Amniotic epithelial cell (primary cell): ENCODE results near the gene BMP8A.
"Not testable (repeated sequence)": the region's sequence is repeated elsewhere in the genome, so short reads cannot be mapped to it uniquely, and the experiment has no call there.

Experiments used
- DNase-seq: peaks from one replicate; pipeline ENCODE4 v3.0.0-alpha.2; 2010; ENCODE audit warnings: low read depth

The BMP8A gene, protein sequence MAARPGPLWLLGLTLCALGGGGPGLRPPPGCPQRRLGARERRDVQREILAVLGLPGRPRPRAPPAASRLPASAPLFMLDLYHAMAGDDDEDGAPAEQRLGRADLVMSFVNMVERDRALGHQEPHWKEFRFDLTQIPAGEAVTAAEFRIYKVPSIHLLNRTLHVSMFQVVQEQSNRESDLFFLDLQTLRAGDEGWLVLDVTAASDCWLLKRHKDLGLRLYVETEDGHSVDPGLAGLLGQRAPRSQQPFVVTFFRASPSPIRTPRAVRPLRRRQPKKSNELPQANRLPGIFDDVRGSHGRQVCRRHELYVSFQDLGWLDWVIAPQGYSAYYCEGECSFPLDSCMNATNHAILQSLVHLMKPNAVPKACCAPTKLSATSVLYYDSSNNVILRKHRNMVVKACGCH

DNA sequence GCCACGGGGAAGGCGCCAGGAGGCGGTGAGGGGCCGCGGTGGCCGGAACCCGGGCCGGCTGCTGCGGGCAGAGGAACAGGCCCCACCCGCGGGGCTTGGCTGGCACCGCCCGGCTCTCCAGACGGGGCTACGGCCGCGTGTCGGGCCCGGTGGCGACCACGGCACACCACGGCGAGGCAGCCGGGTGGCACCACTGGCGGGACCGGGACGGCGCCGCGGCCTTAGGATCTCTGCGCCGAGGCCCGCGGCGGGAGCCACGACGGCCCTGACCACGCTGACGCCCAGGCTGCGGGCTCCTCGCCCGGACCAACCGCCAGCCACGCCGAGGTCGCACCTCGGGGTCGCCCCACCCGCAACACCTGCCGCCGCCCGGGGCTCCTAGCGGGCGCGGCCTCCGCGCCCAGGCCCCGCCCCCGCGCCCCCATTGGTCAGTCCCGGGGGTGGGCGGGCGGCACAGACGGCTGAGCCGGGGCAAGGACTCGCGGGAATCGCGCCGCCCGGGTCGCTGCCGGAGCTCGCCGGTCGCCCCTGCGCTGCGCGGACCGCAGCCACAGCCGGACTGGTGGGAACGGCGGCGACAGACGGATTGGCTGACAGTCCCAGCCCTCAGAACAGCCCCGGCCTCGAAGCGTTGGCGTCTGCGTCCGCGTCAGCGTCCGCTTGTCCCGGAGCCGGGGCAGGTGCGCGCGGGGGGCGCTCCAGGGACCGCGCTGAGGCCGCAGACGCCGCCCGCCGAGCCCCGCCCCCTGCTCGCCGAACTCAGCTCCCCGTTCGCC, at the start of gene BMP8A:
BMP8A (plus strand) TSS at position 491 of the 776 bp plus-strand sequence. CDS start 356 bp downstream, outside the sequence.
- DNase-seq = no peak

DNA sequence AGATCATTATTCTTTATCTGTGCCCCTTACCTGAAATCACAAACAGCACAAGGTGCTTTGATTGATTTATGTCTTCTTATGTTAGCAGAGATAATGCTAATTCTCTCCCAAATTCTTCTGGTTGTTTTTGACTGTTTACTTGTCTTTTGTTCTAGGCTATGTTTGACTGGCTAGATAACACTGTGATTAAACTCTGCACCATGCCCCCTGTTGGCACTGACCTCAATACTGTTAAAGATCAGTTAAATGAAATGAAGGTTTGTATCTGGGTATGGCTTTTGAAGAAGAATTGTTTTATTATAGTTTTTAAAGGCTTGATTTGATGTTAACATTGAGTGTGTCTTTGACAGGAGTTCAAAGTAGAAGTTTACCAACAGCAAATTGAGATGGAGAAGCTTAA, 49.6 kb upstream of the BMP8A start:
- DNase-seq = no peak

DNA sequence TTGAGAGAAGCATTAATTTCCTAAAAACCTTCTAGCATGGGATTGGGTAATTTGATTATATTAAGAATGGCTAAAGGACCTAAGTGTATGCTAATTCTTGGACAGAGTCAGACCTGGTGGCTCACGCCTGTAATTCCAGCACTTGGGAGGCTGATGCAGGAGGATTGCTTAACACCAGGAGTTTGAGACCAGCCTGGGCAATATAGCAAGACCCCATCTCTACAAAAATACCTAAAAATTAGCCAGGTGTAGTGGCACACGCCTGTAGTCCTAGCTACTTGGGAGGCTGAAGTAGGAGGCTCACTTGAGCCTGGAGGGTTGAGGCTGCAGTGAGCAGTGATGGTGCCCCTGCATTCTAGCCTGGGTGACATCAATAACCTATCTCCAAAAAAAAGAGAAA, 45.9 kb upstream of the BMP8A start:
- DNase-seq = no peak

DNA sequence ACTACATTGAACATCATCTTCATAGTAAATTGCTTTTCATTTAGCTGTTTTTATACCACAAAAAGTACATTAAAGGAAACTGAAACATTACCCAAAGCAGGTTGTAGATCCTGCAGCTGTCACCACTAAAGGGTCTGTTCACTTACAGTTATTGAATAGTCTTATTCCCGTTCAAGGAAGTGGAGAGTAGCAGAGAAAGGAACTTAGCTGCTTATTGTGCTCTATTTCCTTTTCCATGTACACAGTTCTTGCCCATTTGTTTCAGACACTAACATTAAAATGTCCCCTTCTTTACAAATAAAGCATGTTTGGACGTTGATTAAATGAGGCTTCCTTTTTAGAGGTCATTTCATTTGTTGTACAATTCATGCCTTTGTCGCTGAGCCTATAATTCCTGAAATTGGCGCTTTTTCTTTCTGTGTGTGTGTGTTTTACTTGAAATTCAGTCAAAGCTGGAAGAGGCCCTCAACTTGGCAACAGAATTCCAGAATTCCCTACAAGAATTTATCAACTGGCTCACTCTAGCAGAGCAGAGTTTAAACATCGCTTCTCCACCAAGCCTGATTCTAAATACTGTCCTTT, 44.4 kb upstream of the BMP8A start:
- no peak for DNase-seq

DNA sequence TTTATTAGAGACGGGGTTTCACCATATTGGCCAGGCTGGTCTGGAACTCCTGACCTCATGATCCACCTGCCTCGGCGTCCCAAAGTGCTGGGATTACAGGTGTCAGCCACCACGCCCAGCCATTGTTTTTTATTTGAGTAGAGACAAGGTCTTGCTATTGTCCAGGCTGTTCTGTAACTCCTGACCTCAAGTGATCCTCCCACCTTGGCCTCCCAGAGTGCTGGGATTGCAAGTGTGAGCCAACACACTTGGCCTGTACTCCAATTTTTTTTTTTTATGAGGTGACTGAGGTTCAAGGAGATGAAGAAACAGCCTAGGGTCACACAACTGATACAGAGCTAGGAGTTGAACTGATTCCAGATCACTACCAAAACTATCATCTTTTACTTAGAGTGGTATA, 41.4 kb upstream of the BMP8A start:
- peak; percentile 67 for DNase-seq

DNA sequence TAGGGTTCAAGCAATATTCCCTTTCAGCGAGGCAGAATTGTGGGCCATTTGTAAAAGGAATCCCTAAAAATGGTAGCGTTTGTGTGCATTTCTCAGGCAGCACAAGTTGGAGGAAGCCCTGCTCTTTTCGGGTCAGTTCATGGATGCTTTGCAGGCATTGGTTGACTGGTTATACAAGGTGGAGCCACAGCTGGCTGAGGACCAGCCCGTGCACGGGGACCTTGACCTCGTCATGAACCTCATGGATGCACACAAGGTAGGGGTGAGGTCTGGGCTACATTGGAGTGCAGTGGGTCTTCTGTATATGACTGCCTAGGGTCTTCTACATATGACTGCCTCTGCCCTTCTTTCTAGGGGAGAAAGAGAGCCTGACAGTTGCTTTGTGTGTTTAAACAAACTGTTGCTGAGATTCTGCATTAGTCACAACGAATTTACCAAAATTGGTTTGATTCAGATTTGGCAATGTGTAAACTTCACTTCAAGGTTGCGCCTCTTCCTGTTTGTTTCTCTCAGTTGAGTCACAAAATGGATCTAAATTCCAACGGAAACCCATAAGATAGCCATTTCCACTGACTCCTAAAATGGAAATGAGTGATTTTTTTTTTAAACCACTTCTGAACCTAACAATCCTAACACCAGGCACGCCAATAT, 40.4 kb upstream of the BMP8A start:
- DNase-seq = peak; percentile 94

DNA sequence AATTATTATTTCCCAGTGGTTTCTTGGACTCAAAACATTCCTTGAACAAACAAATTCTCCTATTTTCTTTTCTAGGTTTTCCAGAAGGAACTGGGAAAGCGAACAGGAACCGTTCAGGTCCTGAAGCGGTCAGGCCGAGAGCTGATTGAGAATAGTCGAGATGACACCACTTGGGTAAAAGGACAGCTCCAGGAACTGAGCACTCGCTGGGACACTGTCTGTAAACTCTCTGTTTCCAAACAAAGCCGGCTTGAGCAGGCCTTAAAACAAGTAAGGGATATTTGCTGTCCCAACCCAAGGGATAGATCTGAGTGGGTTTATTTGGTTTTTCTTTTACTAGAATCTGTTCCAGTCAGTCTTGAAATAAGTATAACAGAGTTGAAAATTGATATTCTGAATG, 39.4 kb upstream of the BMP8A start:
- DNase-seq = no peak

DNA sequence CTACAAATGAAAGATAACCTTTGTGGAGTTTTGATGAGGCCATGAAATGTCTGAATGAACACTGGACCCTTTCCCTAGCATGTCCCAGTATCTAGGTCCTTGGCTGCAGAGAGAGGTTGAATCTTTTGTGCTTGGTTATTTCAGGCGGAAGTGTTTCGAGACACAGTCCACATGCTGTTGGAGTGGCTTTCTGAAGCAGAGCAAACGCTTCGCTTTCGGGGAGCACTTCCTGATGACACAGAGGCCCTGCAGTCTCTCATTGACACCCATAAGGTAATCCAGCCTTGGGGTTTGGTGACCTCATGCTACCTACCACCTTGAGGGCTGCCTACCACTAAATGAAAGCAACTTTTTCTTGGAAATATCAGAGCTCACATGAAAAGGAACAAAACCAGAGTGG, 38.9 kb upstream of the BMP8A start:
- no peak for DNase-seq

DNA sequence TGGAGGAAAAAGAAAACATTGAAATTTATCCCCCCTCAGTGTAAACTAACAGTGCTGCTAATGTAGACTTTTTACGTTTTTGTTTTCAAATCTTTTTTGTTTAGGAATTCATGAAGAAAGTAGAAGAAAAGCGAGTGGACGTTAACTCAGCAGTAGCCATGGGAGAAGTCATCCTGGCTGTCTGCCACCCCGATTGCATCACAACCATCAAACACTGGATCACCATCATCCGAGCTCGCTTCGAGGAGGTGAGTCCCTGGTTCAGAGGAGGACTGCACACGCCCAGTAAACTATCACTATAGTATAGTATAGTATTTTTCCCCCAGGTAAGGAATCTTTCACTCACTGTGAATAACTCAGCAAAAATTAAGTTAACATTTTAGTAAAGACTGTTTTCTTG, 37.8 kb upstream of the BMP8A start:
- DNase-seq = peak; percentile 88

DNA sequence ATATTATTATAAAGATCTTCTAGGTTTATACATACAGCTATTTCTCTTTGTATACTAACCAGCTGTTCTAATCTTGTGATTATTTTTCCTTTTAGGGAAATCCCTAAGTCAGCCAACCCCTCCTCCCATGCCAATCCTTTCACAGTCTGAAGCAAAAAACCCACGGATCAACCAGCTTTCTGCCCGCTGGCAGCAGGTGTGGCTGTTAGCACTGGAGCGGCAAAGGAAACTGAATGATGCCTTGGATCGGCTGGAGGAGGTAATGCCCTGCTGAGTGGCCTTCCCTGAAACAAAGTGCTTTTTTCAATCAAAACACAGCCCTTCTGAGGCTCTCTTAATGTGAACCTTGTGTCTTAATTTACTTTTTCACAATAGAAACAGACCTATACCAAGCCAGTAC, 32.4 kb upstream of the BMP8A start:
- DNase-seq = no peak

DNA sequence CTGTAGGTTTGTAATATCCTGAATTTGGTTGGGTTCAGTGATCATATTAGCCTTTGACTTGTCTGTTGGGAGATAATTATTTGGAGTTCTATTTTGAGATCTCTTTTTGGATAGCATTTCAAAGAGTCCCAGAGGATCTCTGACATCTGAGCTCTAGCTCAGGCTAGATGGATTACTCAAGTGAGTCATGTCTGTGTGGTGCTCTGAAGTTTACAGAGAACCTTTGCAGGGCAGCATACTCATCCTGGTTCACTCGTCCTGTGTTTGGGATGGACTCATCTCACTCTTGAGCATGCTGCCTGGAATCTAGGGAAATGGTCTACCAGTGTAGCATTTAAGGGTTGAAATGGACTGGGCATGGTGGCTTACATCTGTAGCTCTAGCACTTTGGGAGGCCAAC, 29.4 kb upstream of the BMP8A start:
- DNase-seq = peak; percentile 28

DNA sequence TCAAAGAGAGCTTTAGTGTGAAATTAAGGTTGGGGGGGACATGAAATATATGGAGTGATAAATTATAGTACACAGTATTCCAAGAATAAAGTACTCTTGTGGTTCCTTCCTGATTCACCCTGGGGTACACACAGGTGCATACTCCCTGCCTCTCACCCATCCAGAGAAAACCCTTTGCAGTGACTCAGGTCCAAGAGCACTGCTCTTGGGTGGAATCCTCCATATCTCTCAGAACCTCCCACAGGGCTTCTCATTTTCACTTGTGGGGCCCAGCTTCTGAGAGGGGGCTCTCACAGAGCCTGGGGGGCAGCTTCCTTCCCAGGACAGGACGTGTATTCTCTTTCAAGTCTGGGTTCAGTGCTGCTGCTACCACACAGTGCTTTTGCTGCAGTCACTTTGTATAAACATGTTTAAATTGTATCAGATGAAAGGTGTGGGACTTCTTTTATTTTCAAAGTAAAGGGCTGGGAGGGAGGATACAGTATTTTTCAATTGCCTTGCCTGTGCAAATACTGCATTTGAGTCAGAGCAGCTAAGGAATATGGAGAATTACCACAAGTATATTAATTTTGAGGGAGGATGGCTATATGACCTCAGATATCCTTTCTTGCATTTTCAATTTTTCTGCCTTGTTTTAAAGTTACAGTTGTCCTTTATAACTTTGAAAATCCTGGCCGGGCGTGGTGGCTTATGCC, 24.9 kb upstream of the BMP8A start:
- DNase-seq = no peak

DNA sequence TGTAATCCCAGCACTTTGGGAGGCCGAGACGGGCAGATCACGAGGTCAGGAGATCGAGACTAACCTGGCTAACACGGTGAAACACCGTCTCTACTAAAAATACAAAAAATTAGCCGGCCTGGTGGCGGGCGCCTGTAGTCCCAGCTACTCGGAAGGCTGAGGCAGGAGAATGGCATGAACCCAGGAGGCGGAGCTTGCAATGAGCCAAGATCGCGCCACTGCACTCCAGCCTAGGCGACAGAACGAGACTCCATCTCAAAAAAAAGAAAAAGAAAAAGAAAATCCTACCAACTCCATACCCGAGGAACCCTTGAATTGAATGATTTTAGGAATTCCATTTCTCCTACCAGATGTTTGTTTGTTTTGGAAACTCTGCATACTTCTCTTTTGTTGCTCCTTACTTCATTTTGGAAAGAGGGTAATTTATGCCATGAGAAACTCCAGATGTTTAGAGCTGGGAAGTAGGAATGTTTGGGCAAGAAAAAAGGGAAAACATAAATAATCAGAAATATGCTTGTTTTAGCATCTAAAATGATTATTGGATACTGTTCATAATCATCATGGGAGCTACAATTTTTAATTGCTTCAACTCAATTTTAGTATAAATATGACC, 24.2 kb upstream of the BMP8A start:
- not testable (repeated sequence) for DNase-seq

DNA sequence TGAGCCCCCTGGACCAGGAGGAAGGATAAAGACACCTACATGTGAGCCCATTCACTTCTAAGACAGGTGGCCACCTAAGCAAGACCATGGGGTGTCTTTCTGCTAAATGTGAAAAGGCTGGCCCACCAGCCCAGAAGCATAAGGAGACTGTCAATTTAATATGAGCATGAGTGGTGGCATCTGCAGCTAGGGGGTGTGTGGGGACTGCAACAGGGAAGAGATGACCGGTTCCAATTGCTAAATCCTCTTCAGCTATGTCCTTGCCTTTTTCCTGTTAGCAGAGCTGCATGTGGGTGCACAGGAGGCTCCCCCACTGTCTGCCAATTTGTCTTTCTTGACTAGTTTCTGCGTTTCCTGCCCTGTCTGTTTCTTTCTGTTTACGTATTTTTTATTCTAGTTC, 22.3 kb upstream of the BMP8A start:
- DNase-seq = no peak

DNA sequence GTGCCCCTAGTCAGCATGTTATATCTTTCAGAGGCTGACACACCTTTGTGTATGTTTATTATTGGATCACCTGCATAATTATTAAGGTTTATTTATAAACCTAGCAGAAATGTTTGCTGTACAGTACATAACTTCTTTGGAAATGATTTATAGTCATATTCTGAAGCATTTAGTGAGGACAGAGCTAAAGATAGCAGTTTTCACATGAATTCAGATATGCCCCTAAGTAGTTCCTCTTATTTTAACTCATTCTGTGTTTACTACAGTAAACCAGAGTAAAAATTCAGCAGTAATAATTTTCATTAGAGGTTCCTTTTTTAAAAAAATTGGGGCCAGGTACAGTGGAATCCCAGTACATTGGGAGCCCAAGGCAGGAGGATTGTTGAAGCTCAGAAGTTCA, 21.4 kb upstream of the BMP8A start:
- no peak for DNase-seq

DNA sequence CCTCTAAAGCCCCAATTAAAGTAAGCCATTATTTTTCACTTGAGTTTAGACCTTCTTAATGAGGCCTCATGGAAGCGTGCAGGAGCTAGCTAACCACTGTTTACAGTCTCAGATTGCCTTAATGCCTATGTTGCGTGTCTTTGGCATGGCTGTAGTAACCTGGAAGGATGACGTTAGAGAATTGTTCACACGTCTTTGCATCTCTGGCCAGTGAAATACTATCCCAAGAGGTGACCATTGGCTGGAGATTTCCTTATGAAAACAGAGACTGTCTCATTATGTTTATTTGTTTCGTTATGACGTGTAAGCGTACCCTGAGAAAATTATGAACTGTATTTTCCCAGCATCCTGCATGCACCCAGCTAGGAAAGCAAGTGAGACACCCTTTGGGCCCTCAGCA, 18.6 kb upstream of the BMP8A start:
- no peak for DNase-seq

DNA sequence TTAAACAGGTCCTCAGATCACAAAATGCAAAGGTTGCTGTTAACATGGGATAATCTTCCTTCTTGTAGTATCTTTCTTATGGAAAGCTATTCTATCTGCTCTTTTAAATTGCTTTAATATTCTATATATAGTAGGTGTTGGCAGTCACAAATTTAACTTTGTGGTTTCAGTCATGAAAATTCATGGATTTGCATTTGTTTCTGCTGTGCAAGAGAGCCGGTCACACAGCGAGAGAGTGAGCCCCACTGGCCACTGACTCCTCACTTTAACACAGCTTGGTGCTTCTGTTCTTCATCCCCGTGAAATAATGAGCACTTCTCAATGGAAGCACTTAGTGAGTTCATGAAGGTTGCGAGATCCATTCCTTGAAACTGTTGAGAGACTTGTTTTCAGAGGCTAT, 18.1 kb upstream of the BMP8A start:
- DNase-seq = no peak

DNA sequence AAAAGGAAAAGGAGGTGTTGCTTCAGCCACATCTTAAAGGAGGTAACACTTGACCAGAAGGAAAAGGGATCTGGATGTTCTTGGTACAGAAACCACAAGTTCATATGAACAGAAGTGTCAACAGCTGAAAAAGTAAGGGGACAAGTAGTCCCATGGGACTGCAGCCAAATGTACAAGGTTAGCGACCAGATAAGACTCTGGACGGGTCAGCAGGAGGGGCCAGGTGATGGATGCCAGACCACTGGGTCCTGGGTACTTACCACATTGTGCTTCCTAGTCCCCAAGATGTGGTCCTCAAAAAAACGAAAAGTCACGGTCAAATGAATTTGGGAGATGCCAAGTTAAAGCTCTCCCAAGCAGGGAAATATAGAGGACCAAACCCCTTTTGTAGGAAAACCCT, 16.6 kb upstream of the BMP8A start:
- no peak for DNase-seq

DNA sequence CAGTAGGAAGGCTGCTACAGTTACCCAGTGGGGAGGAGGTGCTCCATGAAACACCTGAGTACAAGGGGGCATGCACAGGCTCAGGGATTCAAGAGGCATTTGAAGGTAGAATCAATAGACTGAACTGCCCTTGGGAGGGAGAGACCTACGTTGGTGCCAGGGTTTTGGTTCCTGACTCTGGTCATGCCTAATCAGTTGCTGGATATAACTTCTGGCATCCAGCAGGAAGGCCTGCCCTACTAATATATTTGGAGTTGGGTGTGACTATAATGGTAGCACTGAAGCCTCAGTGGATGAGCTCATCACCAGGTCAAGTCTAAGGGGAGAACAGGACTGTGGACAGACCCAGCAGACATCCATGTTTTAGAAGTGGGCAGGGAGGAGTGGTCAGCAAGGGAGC, 15.9 kb upstream of the BMP8A start:
- DNase-seq = not testable (repeated sequence)

DNA sequence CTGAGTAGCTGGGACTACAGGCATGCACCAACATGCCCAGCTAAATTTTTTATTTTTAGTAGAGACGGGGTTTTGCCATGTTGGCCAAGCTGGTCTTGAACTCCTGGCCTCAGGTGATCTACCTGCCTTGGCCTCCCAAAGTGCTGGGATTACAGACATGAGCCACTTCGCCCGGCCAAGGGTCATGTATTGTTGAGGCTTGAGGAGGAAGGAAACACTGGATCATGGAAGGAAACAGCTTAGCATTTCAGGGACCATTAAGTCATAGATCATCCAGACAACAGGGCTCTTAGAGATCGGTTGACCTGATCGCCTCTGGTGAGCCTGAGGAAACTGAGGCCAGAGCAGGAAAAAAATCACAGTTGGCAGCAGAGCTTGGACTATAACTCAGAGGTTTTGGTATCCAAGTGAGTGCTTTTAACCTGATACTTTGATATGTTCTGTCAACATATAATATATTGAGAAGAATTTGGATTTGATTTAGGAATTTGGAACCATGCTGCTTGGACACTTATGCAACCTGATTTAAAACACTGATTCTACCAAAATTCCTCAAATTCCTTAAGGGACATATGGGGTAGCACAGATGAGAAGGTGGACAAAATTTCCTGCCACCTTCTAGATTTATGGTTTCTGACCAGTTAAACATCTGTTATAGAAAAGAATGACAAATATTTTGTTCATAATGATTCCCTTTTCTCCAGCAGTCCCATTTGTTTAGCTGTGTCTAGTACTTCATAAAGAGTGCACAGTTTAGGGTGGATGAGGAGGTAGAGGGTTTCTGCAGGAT, 13.1 kb upstream of the BMP8A start:
- DNase-seq = no peak

DNA sequence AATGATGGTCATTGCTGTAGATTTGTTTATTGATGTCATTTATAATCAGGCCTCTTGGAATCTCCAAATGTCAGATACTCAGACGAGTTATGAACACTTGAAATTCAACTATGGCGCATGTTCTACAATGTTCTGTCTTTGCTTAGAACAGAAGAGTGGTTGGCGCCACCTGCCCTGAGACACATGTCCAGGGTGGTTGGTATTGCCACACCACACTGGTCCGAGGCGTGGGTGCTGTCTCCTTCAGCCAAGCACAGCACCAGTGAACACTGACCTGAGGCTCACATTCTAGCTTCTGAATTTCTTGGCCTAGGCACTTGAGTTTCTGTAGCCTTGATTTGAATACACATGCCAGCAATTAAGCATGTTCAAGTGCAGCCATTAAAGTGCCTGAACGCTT, 10.1 kb upstream of the BMP8A start:
- no peak for DNase-seq
